ENCODE data around the gene GPR156. TPM values are rescaled to one million over a fixed set of nuclear protein-coding genes. Genes with fewer than 3 reads are reported as not detected.
"Not testable (repeated sequence)": the region's sequence is repeated elsewhere in the genome, so short reads cannot be mapped to it uniquely, and the experiment has no call there.

Gene GPR156
- total RNA-seq, 1 donor from 2014 or later = 0.41 TPM

DNA sequence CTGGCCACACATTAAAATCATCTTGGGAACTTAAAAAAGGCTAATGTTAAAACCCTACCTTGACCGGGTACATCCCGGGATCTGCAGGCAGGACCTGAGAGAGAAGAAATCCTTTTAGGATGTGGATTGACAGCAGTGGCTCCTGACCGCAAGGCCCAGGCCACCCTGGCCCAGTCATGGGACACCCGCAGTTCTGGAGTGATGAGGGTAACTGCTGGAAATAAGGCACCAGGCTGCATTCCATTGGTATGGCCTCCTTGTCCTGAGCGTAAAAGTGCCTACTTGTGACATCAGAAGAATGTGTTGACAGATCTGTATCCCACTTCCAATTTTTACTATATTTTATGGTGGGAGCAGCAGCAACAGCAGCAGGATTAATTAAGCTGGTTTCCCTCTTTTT is 127.3 kb downstream of the GPR156 start:
- peaks cover 17% of the 10 kb centered on the region for H3K9me3 Mint-ChIP-seq (ENCODE audit: low read depth)
- DNase-seq (ENCODE audit: low spot score, unreplicated experiment) = no peak
- H3K4me1 Mint-ChIP-seq (ENCODE audit: low read depth) = peaks cover 13% of the 10 kb centered on the region
- H3K27ac Mint-ChIP-seq = no peak overlapping the region
- no peak overlapping the region for H3K4me3 Mint-ChIP-seq (ENCODE audit: low read depth)
- H3K36me3 Mint-ChIP-seq (ENCODE audit: insufficient read depth) = peaks cover 10% of the 10 kb centered on the region
- H3K27me3 Mint-ChIP-seq = no peaks in the 10 kb centered on the region
- TF ChIP-seq, protein P1, sequence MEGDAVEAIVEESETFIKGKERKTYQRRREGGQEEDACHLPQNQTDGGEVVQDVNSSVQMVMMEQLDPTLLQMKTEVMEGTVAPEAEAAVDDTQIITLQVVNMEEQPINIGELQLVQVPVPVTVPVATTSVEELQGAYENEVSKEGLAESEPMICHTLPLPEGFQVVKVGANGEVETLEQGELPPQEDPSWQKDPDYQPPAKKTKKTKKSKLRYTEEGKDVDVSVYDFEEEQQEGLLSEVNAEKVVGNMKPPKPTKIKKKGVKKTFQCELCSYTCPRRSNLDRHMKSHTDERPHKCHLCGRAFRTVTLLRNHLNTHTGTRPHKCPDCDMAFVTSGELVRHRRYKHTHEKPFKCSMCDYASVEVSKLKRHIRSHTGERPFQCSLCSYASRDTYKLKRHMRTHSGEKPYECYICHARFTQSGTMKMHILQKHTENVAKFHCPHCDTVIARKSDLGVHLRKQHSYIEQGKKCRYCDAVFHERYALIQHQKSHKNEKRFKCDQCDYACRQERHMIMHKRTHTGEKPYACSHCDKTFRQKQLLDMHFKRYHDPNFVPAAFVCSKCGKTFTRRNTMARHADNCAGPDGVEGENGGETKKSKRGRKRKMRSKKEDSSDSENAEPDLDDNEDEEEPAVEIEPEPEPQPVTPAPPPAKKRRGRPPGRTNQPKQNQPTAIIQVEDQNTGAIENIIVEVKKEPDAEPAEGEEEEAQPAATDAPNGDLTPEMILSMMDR (IDR thresholded peaks at IDR 0.05; ENCODE audit: unreplicated experiment) = no peak

DNA sequence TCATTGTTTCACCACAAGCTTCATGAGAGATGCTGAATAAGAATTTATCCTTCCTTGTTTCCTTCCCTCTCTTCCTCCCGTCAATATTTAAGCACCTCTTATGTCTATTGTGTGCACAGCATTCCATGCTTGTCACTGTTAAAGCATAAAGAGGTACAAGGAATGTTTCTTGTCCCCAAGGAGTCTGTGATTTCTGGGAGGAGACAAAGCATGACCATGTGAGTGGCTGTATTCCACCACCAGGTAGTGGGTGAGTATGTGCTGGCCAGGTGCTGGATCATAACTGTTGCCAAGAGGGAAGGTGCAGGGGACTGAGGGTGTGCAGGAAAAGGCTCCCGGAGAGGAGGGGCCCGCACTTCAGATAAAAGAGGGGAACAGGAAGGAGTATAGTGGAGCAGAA is 127.9 kb downstream of the GPR156 start:
- H3K27me3 Mint-ChIP-seq = no peaks in the 10 kb centered on the region
- no peak overlapping the region for H3K27ac Mint-ChIP-seq
- peaks cover 11% of the 10 kb centered on the region for H3K4me1 Mint-ChIP-seq (ENCODE audit: low read depth)
- peaks cover 10% of the 10 kb centered on the region for H3K36me3 Mint-ChIP-seq (ENCODE audit: insufficient read depth)
- H3K9me3 Mint-ChIP-seq (ENCODE audit: low read depth) = peaks cover 17% of the 10 kb centered on the region
- no peak overlapping the region for H3K4me3 Mint-ChIP-seq (ENCODE audit: low read depth)
- no peak for DNase-seq (ENCODE audit: low spot score, unreplicated experiment)
- TF ChIP-seq, protein P1 (IDR thresholded peaks at IDR 0.05; ENCODE audit: unreplicated experiment) = no peak

DNA sequence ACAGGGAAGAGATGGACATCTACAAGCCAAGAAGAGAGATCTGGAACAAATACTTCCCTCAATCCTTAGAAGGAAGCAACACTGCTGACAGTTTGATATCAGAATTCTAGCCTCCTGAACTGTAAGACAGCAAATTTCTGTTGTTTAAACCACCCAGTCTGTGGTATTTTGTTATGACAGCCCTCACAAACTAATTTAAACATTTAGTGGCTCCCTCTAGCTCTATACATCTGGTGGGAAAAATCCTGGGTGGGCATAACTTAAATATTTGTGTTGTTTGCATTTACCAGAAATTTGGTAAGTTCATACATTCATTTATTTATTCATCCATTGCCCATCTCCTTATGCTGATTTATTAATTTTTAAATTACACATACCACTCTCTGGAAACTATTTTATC is 128.3 kb downstream of the GPR156 start:
- DNase-seq (ENCODE audit: low spot score, unreplicated experiment) = no peak
- Mint-ChIP-seq H3K27me3 (no peaks in the 10 kb centered on the region), H3K36me3 (ENCODE audit: insufficient read depth) (peaks cover 10% of the 10 kb centered on the region), H3K9me3 (ENCODE audit: low read depth) (peaks cover 17% of the 10 kb centered on the region), H3K27ac (no peak overlapping the region), H3K4me3 (ENCODE audit: low read depth) (no peak overlapping the region), H3K4me1 (ENCODE audit: low read depth) (peaks cover 11% of the 10 kb centered on the region)
- TF ChIP-seq, protein P1 (IDR thresholded peaks at IDR 0.05; ENCODE audit: unreplicated experiment) = no peak

DNA sequence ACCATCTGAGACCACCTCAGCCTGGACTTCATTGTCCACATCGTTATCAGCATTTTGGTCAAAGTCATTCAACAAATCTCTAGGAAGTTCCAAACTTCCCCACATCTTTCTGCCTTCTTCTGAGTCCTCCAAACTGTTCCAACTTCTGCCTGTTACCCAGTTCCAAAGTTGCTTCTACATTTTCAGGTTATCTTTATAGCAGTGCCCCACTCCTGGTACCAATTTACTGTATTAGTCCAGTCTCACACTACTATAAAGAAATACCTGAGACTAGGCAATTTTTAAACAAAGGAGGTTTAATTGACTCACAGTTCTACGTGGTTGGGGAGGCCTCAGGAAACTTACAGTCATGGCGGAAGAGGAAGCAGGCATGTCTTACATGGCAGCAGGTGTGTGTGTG is 129.3 kb downstream of the GPR156 start:
- Mint-ChIP-seq H3K9me3 (ENCODE audit: low read depth) (peaks cover 17% of the 10 kb centered on the region), H3K4me1 (ENCODE audit: low read depth) (peaks cover 11% of the 10 kb centered on the region)
- H3K27me3 Mint-ChIP-seq; H3K4me3 Mint-ChIP-seq (ENCODE audit: low read depth); DNase-seq (ENCODE audit: low spot score, unreplicated experiment); H3K27ac Mint-ChIP-seq; H3K36me3 Mint-ChIP-seq (ENCODE audit: insufficient read depth): not testable (repeated sequence)

DNA sequence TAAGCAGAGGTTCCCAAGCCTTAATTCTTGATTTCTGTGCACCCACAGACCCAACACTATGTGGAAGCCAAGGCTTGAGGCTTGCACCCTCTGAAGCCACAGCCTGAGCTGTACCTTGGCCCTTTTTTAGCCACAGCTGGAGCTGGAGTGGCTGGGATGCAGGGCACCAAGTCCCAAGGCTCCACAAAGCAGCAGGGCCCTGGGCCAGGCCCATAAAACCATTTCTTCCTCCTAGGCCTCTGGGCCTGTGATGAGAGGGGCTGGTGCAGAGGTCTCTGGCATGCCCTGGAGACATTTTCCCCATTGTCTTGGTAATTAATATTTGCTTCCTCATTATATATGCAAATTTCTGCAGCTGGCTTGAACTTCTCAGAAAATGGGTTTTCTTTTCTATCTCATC is 129.9 kb downstream of the GPR156 start:
- Mint-ChIP-seq H3K9me3 (ENCODE audit: low read depth) (peaks cover 17% of the 10 kb centered on the region), H3K4me3 (ENCODE audit: low read depth) (no peak overlapping the region), H3K4me1 (ENCODE audit: low read depth) (peaks cover 11% of the 10 kb centered on the region), H3K27me3 (no peaks in the 10 kb centered on the region), H3K36me3 (ENCODE audit: insufficient read depth) (peaks cover 10% of the 10 kb centered on the region), H3K27ac (no peak overlapping the region)
- no peak for DNase-seq (ENCODE audit: low spot score, unreplicated experiment)
- TF ChIP-seq, protein P1 (IDR thresholded peaks at IDR 0.05; ENCODE audit: unreplicated experiment) = no peak

DNA sequence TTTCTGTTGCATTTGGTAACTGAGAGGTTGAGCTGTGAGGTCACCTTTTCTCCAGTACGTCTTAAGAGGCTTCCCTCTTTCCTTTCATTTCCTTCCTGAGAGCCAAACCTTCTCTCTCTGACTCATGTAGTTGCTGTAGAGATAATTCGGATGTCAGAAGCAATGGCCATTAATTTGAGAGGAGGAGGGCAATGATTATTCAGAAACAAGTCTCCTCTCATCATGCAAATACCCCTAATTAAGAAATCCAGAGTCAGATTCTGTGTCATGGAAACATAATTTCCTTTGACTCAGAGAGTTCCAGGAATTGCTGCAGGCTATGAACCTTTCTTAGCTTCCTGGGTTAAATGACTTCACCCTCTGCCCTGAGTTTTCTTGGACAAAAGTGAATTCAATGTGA is 131.7 kb downstream of the GPR156 start:
- no peak overlapping the region for H3K4me3 Mint-ChIP-seq (ENCODE audit: low read depth)
- no peak for DNase-seq (ENCODE audit: low spot score, unreplicated experiment)
- peaks cover 8% of the 10 kb centered on the region for H3K4me1 Mint-ChIP-seq (ENCODE audit: low read depth)
- H3K27ac Mint-ChIP-seq = no peak overlapping the region
- no peaks in the 10 kb centered on the region for H3K27me3 Mint-ChIP-seq
- TF ChIP-seq, protein P1 (IDR thresholded peaks at IDR 0.05; ENCODE audit: unreplicated experiment) = no peak
- peaks cover 17% of the 10 kb centered on the region for H3K9me3 Mint-ChIP-seq (ENCODE audit: low read depth)
- peaks cover 10% of the 10 kb centered on the region for H3K36me3 Mint-ChIP-seq (ENCODE audit: insufficient read depth)
